ENCODE data around the gene CFAP97D1.
"Not testable (repeated sequence)": the region's sequence is repeated elsewhere in the genome, so short reads cannot be mapped to it uniquely, and the experiment has no call there.

- not testable (repeated sequence) for TF ChIP-seq CTCF (IDR thresholded peaks at IDR 0.05; ENCODE audit: borderline replicate concordance, extremely low read depth, low read length, poor library complexity, severe bottlenecking); EZH2 (IDR thresholded peaks at IDR 0.05; ENCODE audit: borderline replicate concordance, low read depth, low read length, severe bottlenecking)
Observed at GRCh38 chr17:43798024-43798423, 17.8 kb downstream of the CFAP97D1 start.

All from DND-41 (cell line).